ENCODE data around the gene NASP.

NASP gene

DNA sequence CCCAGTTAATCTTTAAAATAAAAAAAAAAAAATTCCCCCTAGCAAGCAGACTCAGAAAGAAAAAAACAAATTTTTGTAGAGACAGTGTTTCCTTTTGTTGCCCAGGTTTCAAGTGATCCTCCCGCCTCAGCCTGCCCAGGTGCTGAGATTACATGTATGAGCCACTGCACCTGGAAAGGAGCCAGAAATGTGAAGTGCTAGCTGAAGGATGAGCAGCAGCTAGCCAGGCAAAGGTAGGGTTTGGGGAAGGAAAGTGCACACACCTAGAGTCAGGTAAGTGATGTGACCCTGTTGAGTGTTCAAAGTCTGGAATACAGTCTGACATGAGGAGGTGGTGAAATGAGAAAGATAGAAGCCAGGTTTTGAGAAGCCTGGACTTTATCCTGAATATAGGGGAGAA is 31.5 kb upstream of the NASP start:
- H3K4me3 ChIP-seq (ENCODE audit: low read length): peak overlapping the region; percentile 74
- no peak for TF ChIP-seq ZNF274 (IDR thresholded peaks at IDR 0.05; ENCODE audit: low read depth, low read length)

- TF ChIP-seq ZNF274 (IDR thresholded peaks at IDR 0.05; ENCODE audit: low read depth, low read length): no peak
- H3K4me3 ChIP-seq (ENCODE audit: low read length): no peak overlapping the region
Observed at GRCh38 chr1:45554198-45554597, 29.6 kb upstream of the NASP start.

DNA sequence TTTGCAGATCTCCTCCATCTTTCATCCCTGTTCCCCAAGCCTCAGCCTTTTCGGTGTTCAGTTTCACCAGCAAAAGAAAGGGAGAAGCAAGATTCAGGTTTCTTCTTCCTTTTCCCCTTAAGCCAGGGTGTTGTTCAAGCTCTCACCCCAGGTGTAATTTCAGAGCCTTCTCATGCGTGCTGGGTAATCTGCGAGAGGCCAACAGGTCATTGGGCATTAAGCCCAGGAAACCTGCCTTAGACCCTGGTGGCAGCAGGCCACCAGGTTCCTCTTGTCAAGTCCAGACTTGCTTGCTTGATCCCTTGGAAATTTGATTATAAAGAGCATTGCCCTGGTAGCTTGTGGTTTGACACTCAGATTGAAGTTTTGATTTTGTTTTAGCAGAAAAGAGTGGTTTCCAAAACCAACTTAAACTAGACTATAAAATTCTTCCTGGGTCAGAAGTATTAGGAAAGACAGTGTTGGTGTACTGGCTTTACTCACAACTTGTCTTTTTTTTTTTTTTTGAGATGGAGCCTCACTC is 26.4 kb upstream of the NASP start:
- TF ChIP-seq ZNF274 (IDR thresholded peaks at IDR 0.05; ENCODE audit: low read depth, low read length): no peak
- H3K4me3 ChIP-seq (ENCODE audit: low read length): no peak overlapping the region

- H3K4me3 ChIP-seq (ENCODE audit: low read length): no peak overlapping the region
- no peak for TF ChIP-seq ZNF274 (IDR thresholded peaks at IDR 0.05; ENCODE audit: low read depth, low read length)
Observed at GRCh38 chr1:45563843-45564242, 20.0 kb upstream of the NASP start.

- TF ChIP-seq ZNF274 (IDR thresholded peaks at IDR 0.05; ENCODE audit: low read depth, low read length): no peak
Observed at GRCh38 chr1:45566722-45567121, 17.1 kb upstream of the NASP start.

DNA sequence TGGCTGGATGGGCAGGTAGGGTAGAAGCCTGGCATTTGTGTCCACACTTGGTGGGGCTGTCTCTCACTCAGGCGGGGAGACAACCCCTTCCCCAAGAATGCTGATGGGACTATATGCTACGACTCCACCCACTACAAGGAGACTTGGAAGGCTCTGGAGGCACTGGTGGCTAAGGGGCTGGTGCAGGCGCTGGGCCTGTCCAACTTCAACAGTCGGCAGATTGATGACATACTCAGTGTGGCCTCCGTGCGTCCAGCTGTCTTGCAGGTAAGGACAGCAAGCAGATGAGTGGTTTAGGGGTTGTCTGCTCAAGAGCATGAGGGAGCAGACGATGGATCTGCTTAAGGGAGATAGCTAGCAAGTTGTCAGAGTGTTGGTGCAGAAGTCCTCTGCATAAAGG is 15.9 kb upstream of the NASP start:
- no peak overlapping the region for H3K4me3 ChIP-seq (ENCODE audit: low read length)
- no peak for TF ChIP-seq ZNF274 (IDR thresholded peaks at IDR 0.05; ENCODE audit: low read depth, low read length)

More at GRCh38 chr1:45566722-45567121, 17.1 kb upstream of the NASP start:
- no peak overlapping the region for H3K4me3 ChIP-seq (ENCODE audit: low read length)

DNA sequence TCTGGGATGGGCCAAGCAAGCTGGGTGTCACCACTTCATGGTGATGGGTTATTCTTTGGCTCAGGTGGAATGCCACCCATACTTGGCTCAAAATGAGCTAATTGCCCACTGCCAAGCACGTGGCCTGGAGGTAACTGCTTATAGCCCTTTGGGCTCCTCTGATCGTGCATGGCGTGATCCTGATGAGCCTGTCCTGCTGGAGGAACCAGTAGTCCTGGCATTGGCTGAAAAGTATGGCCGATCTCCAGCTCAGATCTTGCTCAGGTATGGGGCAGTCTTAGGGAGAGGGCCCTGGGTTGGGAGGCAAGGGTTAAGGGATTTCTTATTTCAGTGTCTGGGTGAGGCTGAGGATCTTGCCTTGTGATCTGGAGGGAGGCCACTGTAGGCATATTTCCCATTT is 15.4 kb upstream of the NASP start:
- no peak for TF ChIP-seq ZNF274 (IDR thresholded peaks at IDR 0.05; ENCODE audit: low read depth, low read length)
- no peak overlapping the region for H3K4me3 ChIP-seq (ENCODE audit: low read length)

DNA sequence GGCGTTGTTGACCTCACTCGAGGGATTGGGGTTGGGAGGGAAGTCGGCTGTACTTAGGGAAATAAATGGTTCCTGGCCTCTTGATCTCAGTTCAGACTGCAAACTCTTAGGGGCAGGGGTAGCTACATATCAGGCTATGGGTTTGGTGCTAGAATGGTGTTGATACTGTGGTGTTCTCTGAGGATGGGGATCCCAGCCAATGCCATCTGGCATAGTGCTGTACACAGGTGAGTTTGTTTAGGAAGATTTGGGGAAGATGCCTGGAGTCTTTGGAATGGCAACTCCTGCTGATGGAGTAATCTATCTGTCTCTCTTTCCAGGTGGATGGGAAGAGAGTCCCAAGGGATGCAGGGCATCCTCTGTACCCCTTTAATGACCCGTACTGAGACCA is 14.3 kb upstream of the NASP start:
- H3K4me3 ChIP-seq (ENCODE audit: low read length): no peak overlapping the region
- TF ChIP-seq ZNF274 (IDR thresholded peaks at IDR 0.05; ENCODE audit: low read depth, low read length): no peak

GRCh38 chr1:45569962-45570581 is 13.8 kb upstream of the NASP start:
- TF ChIP-seq ZNF274 (IDR thresholded peaks at IDR 0.05; ENCODE audit: low read depth, low read length): no peak
- no peak overlapping the region for H3K4me3 ChIP-seq (ENCODE audit: low read length)

GRCh38 chr1:45570631-45571030 is 13.2 kb upstream of the NASP start:
- no peak overlapping the region for H3K4me3 ChIP-seq (ENCODE audit: low read length)
- no peak for TF ChIP-seq ZNF274 (IDR thresholded peaks at IDR 0.05; ENCODE audit: low read depth, low read length)

DNA sequence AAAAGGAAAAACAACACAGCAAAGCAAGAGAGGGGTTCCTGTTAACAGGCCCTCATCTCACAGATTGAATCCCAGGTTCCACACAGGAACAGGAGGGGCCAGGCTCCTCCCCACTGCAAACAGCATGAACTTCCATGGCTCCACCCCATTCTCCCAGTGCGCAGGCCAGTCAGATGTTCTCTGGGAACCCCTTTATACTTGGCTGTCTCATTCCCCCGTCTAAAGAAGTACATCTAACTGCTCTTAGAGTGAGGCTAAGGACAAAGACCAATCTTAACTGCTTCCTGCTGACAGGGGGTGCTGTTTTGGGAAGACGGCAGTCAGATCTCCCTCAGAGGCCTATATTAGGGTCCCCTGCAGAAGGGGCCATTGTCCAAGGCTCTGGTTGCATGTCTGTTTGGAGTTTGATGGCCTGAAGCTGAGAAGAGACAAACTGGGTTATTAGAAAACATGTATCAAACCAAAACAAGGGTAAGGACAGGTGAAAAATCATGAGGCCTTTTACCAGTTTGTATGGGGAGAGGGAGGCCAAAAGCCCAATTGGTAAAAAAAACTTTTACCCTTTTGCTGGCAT is 10.5 kb upstream of the NASP start:
- TF ChIP-seq ZNF274 (IDR thresholded peaks at IDR 0.05; ENCODE audit: low read depth, low read length): no peak
- no peak overlapping the region for H3K4me3 ChIP-seq (ENCODE audit: low read length)

- no peak for TF ChIP-seq ZNF274 (IDR thresholded peaks at IDR 0.05; ENCODE audit: low read depth, low read length)
- no peak overlapping the region for H3K4me3 ChIP-seq (ENCODE audit: low read length)
Observed at GRCh38 chr1:45574105-45574626, 9.7 kb upstream of the NASP start.

DNA sequence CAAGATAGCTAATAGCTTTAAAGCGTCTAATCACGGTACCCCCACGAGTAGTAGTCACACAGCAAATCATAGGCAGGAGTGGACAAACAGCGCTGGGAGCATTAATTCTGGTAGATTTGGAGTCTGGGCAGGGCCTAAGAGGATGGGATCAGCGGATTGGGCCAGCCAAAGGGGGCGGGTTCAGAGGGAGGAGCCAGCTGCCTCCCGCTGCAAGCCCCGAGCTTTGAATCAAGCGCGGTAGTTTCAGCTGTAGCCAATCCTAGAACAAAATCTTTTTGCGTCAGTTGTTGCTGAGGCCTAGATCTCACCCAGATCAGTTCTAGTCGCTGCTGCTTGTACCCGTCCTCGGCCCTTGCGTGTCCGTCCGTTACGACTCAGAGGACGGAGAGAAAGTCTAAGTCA is 576 bp upstream of the NASP start:
- peak overlapping the region; percentile 60 for H3K4me3 ChIP-seq (ENCODE audit: low read length)

GRCh38 chr1:45584351-45585109 is 689 bp downstream of the NASP start:
- TF ChIP-seq ZNF274 (IDR thresholded peaks at IDR 0.05; ENCODE audit: low read depth, low read length): no peak
- H3K4me3 ChIP-seq (ENCODE audit: low read length): peak overlapping the region; percentile 60

More for the DNA sequence above, 576 bp upstream of the NASP start:
- no peak for TF ChIP-seq ZNF274 (IDR thresholded peaks at IDR 0.05; ENCODE audit: low read depth, low read length)

- TF ChIP-seq ZNF274 (IDR thresholded peaks at IDR 0.05; ENCODE audit: low read depth, low read length): no peak
- peak overlapping the region; percentile 60 for H3K4me3 ChIP-seq (ENCODE audit: low read length)
Observed at GRCh38 chr1:45585110-45585426, 1.2 kb downstream of the NASP start.
